ENCODE measurements around the gene EFNA1. TPM values are rescaled to one million over a fixed set of nuclear protein-coding genes. Genes with fewer than 3 reads are reported as not detected.

Gene EFNA1
- total RNA-seq, 1 donor from 2014 or later: 0.34 TPM

- Mint-ChIP-seq H3K9me3 (no peaks in the 10 kb centered on the region), H3K4me1 (peaks cover 9% of the 10 kb centered on the region)
These were observed 53.8 kb downstream of the EFNA1 start for GRCh38 chr1:155181371-155182051.

DNA sequence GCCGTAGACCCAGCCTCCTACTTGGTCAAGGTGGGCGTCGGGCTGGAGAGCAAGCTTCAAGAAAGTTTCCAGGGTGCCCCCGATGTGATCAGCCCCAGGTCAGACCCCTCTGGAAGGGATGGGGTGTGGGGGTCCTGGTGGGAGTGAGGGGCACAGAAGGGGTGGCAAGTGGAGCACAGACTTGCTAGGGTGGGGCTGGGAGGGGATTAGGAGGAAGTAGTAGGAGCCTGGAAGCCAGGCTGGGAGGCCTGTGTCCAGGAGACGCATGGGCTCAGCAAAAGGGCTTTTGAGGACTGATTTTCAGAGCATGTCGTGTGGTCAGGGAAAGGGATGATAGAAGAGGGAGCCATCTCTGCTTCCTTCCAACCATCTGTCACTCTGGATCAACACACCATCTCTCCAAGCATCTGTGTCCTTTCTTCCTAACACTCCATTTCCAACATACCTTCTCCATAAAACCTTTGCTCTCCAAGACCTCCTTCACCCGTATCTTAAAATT lies 54.4 kb downstream of the EFNA1 start:
- H4K20me1 ChIP-seq (ENCODE audit: low read depth): no peaks in the 10 kb centered on the region
- no peaks in the 10 kb centered on the region for H3F3A ChIP-seq (ENCODE audit: low read depth)
- H3K27ac ChIP-seq: no peak overlapping the region
- H3K27me3 Mint-ChIP-seq (ENCODE audit: insufficient read depth, low read depth): peaks cover 8% of the 10 kb centered on the region
- H3K36me3 ChIP-seq: no peaks in the 10 kb centered on the region
- no peak overlapping the region for H3K4me3 Mint-ChIP-seq
- H3K27me3 ChIP-seq: no peaks in the 10 kb centered on the region
- H3K4me1 ChIP-seq: peaks cover 5% of the 10 kb centered on the region
- no peak overlapping the region for H3K4me2 ChIP-seq
- no peak overlapping the region for H2AFZ ChIP-seq (replicated peaks)
- H3K79me2 ChIP-seq (ENCODE audit: low read depth): no peaks in the 10 kb centered on the region
- no peak overlapping the region for H3K27ac Mint-ChIP-seq
- peaks cover 17% of the 10 kb centered on the region for H3K36me3 Mint-ChIP-seq
- no peaks in the 10 kb centered on the region for H3K9me3 ChIP-seq (ENCODE audit: low read depth)
- no peak for TF ChIP-seq EZH2phosphoT487 (IDR thresholded peaks at IDR 0.05)
- TF ChIP-seq EZH2 (IDR thresholded peaks at IDR 0.05): no peak
- TF ChIP-seq, protein P1, sequence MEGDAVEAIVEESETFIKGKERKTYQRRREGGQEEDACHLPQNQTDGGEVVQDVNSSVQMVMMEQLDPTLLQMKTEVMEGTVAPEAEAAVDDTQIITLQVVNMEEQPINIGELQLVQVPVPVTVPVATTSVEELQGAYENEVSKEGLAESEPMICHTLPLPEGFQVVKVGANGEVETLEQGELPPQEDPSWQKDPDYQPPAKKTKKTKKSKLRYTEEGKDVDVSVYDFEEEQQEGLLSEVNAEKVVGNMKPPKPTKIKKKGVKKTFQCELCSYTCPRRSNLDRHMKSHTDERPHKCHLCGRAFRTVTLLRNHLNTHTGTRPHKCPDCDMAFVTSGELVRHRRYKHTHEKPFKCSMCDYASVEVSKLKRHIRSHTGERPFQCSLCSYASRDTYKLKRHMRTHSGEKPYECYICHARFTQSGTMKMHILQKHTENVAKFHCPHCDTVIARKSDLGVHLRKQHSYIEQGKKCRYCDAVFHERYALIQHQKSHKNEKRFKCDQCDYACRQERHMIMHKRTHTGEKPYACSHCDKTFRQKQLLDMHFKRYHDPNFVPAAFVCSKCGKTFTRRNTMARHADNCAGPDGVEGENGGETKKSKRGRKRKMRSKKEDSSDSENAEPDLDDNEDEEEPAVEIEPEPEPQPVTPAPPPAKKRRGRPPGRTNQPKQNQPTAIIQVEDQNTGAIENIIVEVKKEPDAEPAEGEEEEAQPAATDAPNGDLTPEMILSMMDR (IDR thresholded peaks at IDR 0.05): no peak
- DNase-seq (ENCODE audit: low spot score): no peak
- no peak overlapping the region for H3K4me3 ChIP-seq
- no peaks in the 10 kb centered on the region for H3K9me3 Mint-ChIP-seq
- H3K4me1 Mint-ChIP-seq: peaks cover 6% of the 10 kb centered on the region
- H3K9ac ChIP-seq: no peak overlapping the region

More at GRCh38 chr1:155181371-155182051, 53.8 kb downstream of the EFNA1 start:
- no peaks in the 10 kb centered on the region for H3K36me3 ChIP-seq
- H3K36me3 Mint-ChIP-seq: peaks cover 20% of the 10 kb centered on the region
- no peak overlapping the region for H3K4me3 ChIP-seq
- DNase-seq (ENCODE audit: low spot score): no peak
- H3K9ac ChIP-seq: no peak overlapping the region
- peaks cover 5% of the 10 kb centered on the region for H3K4me1 ChIP-seq
- H3K9me3 ChIP-seq (ENCODE audit: low read depth): no peaks in the 10 kb centered on the region
- H3K27ac Mint-ChIP-seq: peak overlapping the region; percentile 25
- H3K27me3 ChIP-seq: no peaks in the 10 kb centered on the region
- no peak overlapping the region for H3K4me2 ChIP-seq
- H3K79me2 ChIP-seq (ENCODE audit: low read depth): no peaks in the 10 kb centered on the region
- H4K20me1 ChIP-seq (ENCODE audit: low read depth): no peaks in the 10 kb centered on the region
- H3K27ac ChIP-seq: no peak overlapping the region
- no peaks in the 10 kb centered on the region for H3F3A ChIP-seq (ENCODE audit: low read depth)
- TF ChIP-seq EZH2 (IDR thresholded peaks at IDR 0.05) (no peak), EZH2phosphoT487 (IDR thresholded peaks at IDR 0.05) (no peak)
- TF ChIP-seq, protein P1 (IDR thresholded peaks at IDR 0.05): no peak
- no peak overlapping the region for H3K4me3 Mint-ChIP-seq
- H3K27me3 Mint-ChIP-seq (ENCODE audit: insufficient read depth, low read depth): peaks cover 4% of the 10 kb centered on the region
- no peak overlapping the region for H2AFZ ChIP-seq (replicated peaks)

DNA sequence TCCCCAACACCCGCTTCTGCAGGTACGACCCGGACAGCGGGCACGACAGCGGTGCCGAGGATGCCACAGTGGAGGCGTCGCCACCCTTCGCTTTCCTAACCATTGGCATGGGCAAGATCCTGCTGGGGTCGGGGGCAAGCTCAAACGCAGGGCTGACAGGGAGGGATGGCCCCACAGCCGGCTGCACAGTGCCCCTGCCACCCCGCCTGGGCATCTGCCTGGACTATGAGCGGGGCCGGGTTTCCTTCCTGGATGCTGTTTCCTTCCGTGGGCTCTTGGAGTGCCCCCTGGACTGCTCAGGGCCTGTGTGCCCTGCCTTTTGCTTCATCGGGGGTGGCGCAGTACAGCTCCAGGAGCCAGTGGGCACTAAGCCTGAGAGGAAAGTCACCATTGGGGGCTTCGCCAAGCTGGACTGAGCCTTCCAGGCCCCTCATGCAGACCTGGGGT lies 56.1 kb downstream of the EFNA1 start:
- no peak for DNase-seq (ENCODE audit: low spot score)

More for the DNA sequence above, 56.1 kb downstream of the EFNA1 start:
- no peaks in the 10 kb centered on the region for H3K36me3 ChIP-seq
- H2AFZ ChIP-seq (replicated peaks): no peak overlapping the region
- H4K20me1 ChIP-seq (ENCODE audit: low read depth): no peaks in the 10 kb centered on the region
- H3K9ac ChIP-seq: no peak overlapping the region
- peaks cover 4% of the 10 kb centered on the region for H3K9me3 Mint-ChIP-seq
- H3K4me1 ChIP-seq: peaks cover 5% of the 10 kb centered on the region
- H3F3A ChIP-seq (ENCODE audit: low read depth): peaks cover 8% of the 10 kb centered on the region
- no peaks in the 10 kb centered on the region for H3K9me3 ChIP-seq (ENCODE audit: low read depth)
- H3K27ac ChIP-seq: no peak overlapping the region
- TF ChIP-seq, protein P1 (IDR thresholded peaks at IDR 0.05): no peak
- TF ChIP-seq EZH2phosphoT487 (IDR thresholded peaks at IDR 0.05) (no peak), EZH2 (IDR thresholded peaks at IDR 0.05) (no peak)
- H3K79me2 ChIP-seq (ENCODE audit: low read depth): no peaks in the 10 kb centered on the region
- H3K27me3 Mint-ChIP-seq (ENCODE audit: insufficient read depth, low read depth): peaks cover 15% of the 10 kb centered on the region
- H3K4me2 ChIP-seq: no peak overlapping the region
- peaks cover 10% of the 10 kb centered on the region for H3K4me1 Mint-ChIP-seq
- no peak overlapping the region for H3K27ac Mint-ChIP-seq
- H3K27me3 ChIP-seq: no peaks in the 10 kb centered on the region
- H3K36me3 Mint-ChIP-seq: peaks cover 16% of the 10 kb centered on the region
- H3K4me3 Mint-ChIP-seq: no peak overlapping the region
- no peak overlapping the region for H3K4me3 ChIP-seq

All from neural progenitor cell (in vitro differentiated cells).